ENCODE measurements around the gene GAREM1. TPM values are rescaled to one million over a fixed set of nuclear protein-coding genes. Genes with fewer than 3 reads are reported as not detected.

The GAREM1 gene
- total and polyA plus RNA-seq, 2 of the 8 experiments (the other 6 are each of a cell fraction or from before 2014, with no cell fraction given) = 3.6 to 9.2 TPM

- no peak overlapping the region for H2BK120ac ChIP-seq (replicated peaks; ENCODE audit: low read depth, low read length)
- DNase-seq (ENCODE audit: low read depth in 1 of 2, low spot score in 2 of 2) (no peak), FAIRE-seq (no peak)
- H3K27ac ChIP-seq (ENCODE audit: low read depth, low read length) = no peak overlapping the region
- no peak overlapping the region for H3K4me3 ChIP-seq (ENCODE audit: extremely low read depth in 1 of 4, insufficient read depth in 2 of 4, low read depth in 3 of 4, low read length in 4 of 4)
- no peak overlapping the region for H2BK20ac ChIP-seq (ENCODE audit: low read length)
- H4K91ac ChIP-seq (replicated peaks; ENCODE audit: insufficient read length, low read length) = no peak overlapping the region
- no peaks in the 10 kb centered on the region for H3K4me1 ChIP-seq (replicated peaks in 1 of 4; ENCODE audit: control insufficient read depth in 3 of 4, insufficient read depth in 4 of 4, low read length in 3 of 4)
- H3K56ac ChIP-seq (replicated peaks; ENCODE audit: insufficient read length, low read depth, low read length) = no peak overlapping the region
- H2BK12ac ChIP-seq (ENCODE audit: low read depth, low read length) = no peak overlapping the region
- TF ChIP-seq FOSL1 (IDR thresholded peaks at IDR 0.05; ENCODE audit: insufficient read depth, low read depth, low read length) = no peak
- no peak for TF ChIP-seq EZH2 (IDR thresholded peaks at IDR 0.05; ENCODE audit: low read depth, low read length, severe bottlenecking)
- TF ChIP-seq TEAD4 (IDR thresholded peaks at IDR 0.05; ENCODE audit: low read depth, low read length) = no peak
- TF ChIP-seq POU5F1 (IDR thresholded peaks at IDR 0.05; ENCODE audit: low read depth, low read length) = no peak
- TF ChIP-seq NANOG (IDR thresholded peaks at IDR 0.05; ENCODE audit: insufficient read depth, low read depth, low read length, poor library complexity, severe bottlenecking) = no peak
- no peak for TF ChIP-seq KDM5A (IDR thresholded peaks at IDR 0.05; ENCODE audit: low read length)
- TF ChIP-seq HDAC6 (IDR thresholded peaks at IDR 0.05; ENCODE audit: low read depth, low read length) = no peak
- no peak for TF ChIP-seq CHD2 (IDR thresholded peaks at IDR 0.05; ENCODE audit: low read length)
- TF ChIP-seq SRF (IDR thresholded peaks at IDR 0.05; ENCODE audit: low read depth, low read length) = no peak
- no peak for TF ChIP-seq SIN3A (conservative IDR thresholded peaks at IDR 0.05 in 1 of 2, IDR thresholded peaks at IDR 0.05 in 1 of 2; ENCODE audit: low read depth in 1 of 2, low read length in 2 of 2)
- H4K5ac ChIP-seq (ENCODE audit: insufficient read length, low read depth, low read length) = no peak overlapping the region
- no peaks in the 10 kb centered on the region for H3K79me1 ChIP-seq (ENCODE audit: low read depth, low read length)
- no peaks in the 10 kb centered on the region for H3K23me2 ChIP-seq (ENCODE audit: low read depth, low read length)
- H3K79me2 ChIP-seq (ENCODE audit: control insufficient read depth in 1 of 2, insufficient read depth in 2 of 2, low read length in 2 of 2) = no peaks in the 10 kb centered on the region
- no peak overlapping the region for H3K4ac ChIP-seq (replicated peaks; ENCODE audit: insufficient read length, low read depth, low read length)
- no peak overlapping the region for H3K14ac ChIP-seq (ENCODE audit: insufficient read length)
- H3K18ac ChIP-seq (ENCODE audit: extremely low read depth, low read length) = no peak overlapping the region
- H2AFZ ChIP-seq (ENCODE audit: low read length) = no peak overlapping the region
- H3K9me3 ChIP-seq (ENCODE audit: insufficient read depth in 2 of 2, low read depth in 1 of 2, low read length in 1 of 2) = no peaks in the 10 kb centered on the region
- H3K27me3 ChIP-seq (replicated peaks in 1 of 4; ENCODE audit: control insufficient read depth in 3 of 4, extremely low read depth in 1 of 4, insufficient read depth in 3 of 4, low read length in 3 of 4) = no peaks in the 10 kb centered on the region
- H3K23ac ChIP-seq (ENCODE audit: insufficient read length) = no peak overlapping the region
- H3K4me2 ChIP-seq (ENCODE audit: insufficient read depth in 1 of 2, low read depth in 2 of 2, low read length in 2 of 2) = no peak overlapping the region
- H3K36me3 ChIP-seq (ENCODE audit: control insufficient read depth in 2 of 4, insufficient read depth in 4 of 4, low read length in 3 of 4) = no peaks in the 10 kb centered on the region
- CTCF ChIA-PET (ENCODE audit: partially characterized antibody) = interaction anchor here (1.1 to 1.8 kb wide), 2 partner anchors 25 to 252 kb away, joined by 3 to 6 read pairs; no protein-coding TSS in a partner anchor
- H3K9ac ChIP-seq (replicated peaks in 1 of 4; ENCODE audit: extremely low read depth in 1 of 4, low read depth in 3 of 4, low read length in 3 of 4) = no peak overlapping the region
- H2BK5ac ChIP-seq (ENCODE audit: low read depth, low read length) = no peak overlapping the region
- H2BK15ac ChIP-seq (ENCODE audit: low read length) = no peak overlapping the region
- H4K8ac ChIP-seq (ENCODE audit: extremely low read depth, insufficient read depth, low read length) = no peak overlapping the region
- H4K20me1 ChIP-seq (replicated peaks in 1 of 2; ENCODE audit: control insufficient read depth in 1 of 2, insufficient read depth in 2 of 2, low read length in 2 of 2) = no peaks in the 10 kb centered on the region
- 93% methylated on average over 2 of the region's 2 CpGs; no CpG with 5 or more reads in 1 of the 2 experiments for WGBS, 2 experiments (ENCODE audit: extremely low coverage in 1 of 2, insufficient coverage in 1 of 2, insufficient read length in 1 of 2, insufficient replicate concordance in 2 of 2, low coverage in 1 of 2, low lambda C conversion rate in 2 of 2, missing lambda C conversion rate in 1 of 2)
- POLR2A ChIA-PET (ENCODE audit: partially characterized antibody) = no interaction called here
- H2AK5ac ChIP-seq (ENCODE audit: low read depth, low read length) = no peak overlapping the region
These were observed 173.8 kb downstream of the GAREM1 start for GRCh38 chr18:32296851-32297250.

All from H1 (cell line).